Aorta (tissue), 5 donors: ENCODE results near the gene NSF. TPM values are rescaled to one million over a fixed set of nuclear protein-coding genes. Genes with fewer than 3 reads are reported as not detected.
"Not testable (repeated sequence)": the region's sequence is repeated elsewhere in the genome, so short reads cannot be mapped to it uniquely, and the experiment has no call there.

Source experiments
- ATAC-seq: fragments of 200-7000 bp; cut with Tn5 transposase; one replicate; pipeline ENCODE4 v1.9.1; 2022; ENCODE audit warnings: moderate library complexity; ENCODE audit not compliant: low FRiP score
- DNase-seq, 2 donors: peaks; one replicate each; pipeline ENCODE4 v3.0.0-alpha.2; 2020
- H3K27ac ChIP-seq, 2 donors: one replicate each; pipeline ENCODE4 v1.5.1; 2013; ENCODE audit warnings: low read length in 2 of 2, mild to moderate bottlenecking in 2 of 2, moderate library complexity in 2 of 2, control low read depth in 1 of 2, inconsistent platforms in 1 of 2, low read depth in 1 of 2
- H3K27me3 ChIP-seq, 2 donors: one replicate each; pipeline ENCODE4 v1.6.1; 2013; ENCODE audit warnings: control low read depth in 1 of 2, low read length in 1 of 2, mild to moderate bottlenecking in 1 of 2, moderate library complexity in 1 of 2; ENCODE audit not compliant: insufficient read depth in 2 of 2, control insufficient read depth in 1 of 2
- H3K36me3 ChIP-seq, 2 donors: one replicate each; pipeline ENCODE4 v1.6.1; 2013; ENCODE audit warnings: control low read depth in 1 of 2, low read length in 1 of 2, mild to moderate bottlenecking in 1 of 2; ENCODE audit not compliant: insufficient read depth in 2 of 2, control insufficient read depth in 1 of 2
- H3K4me1 ChIP-seq, 2 donors: one replicate each; pipeline ENCODE4 v1.6.1; 2013; ENCODE audit warnings: low read length in 2 of 2, control low read depth in 1 of 2, mild to moderate bottlenecking in 1 of 2, moderate library complexity in 1 of 2; ENCODE audit not compliant: insufficient read depth in 2 of 2, control insufficient read depth in 1 of 2
- H3K4me3 ChIP-seq, 2 donors: one replicate each; pipeline ENCODE4 v1.5.1; 2013; ENCODE audit warnings: low read length in 2 of 2, control low read depth in 1 of 2, mild to moderate bottlenecking in 1 of 2
- H3K9me3 ChIP-seq: one replicate; pipeline ENCODE4 v1.6.1; 2013; ENCODE audit warnings: mild to moderate bottlenecking, low read length; ENCODE audit not compliant: control insufficient read depth
- WGBS, 2 donors: extraction: QIAGEN DNeasy Blood & Tissue Kit; methylation state at CpG; one replicate each; pipeline ENCODE4 v1.1.7; 2013; 5-methylcytosine and 5-hydroxymethylcytosine counted together
- intact Hi-C, 2 donors: fragments of 100-400 bp; cut with DNase I; formaldehyde crosslinking; loops; one replicate each; pipeline versions ENCODE4 v1.14.2 to v1.15.0; 2022
- polyA plus RNA-seq, 2 donors: library from polyadenylated mRNA; stranded (reverse); fragments of 200-250 nt; gene quantifications; one replicate each; pipeline ENCODE4 v1.2.3, GENCODE V29; 2013
- total RNA-seq, 2 donors: library from RNA; stranded (reverse); fragmentation: NEBNext Ultra II Directional; extraction: Animal tissue kit (Norgen Biotek cat#: 25700); gene quantifications; one replicate each; pipeline ENCODE4 v1.2.1, GENCODE V29; 2021
- donor health status: healthy with polysubstance abuse.
- donor health status: Bipolar disorder and iron deficiency.
- donor health status: DM: no; HTN: no; CAD: no.
- donor health status: DM: no; HTN: no; CAD: no.
- donor health status: DM: yes; HTN: yes; CAD: no.

The NSF gene
- total and polyA plus RNA-seq, 4 donors = 10.6 to 34.5 (median 22.9) TPM

DNA sequence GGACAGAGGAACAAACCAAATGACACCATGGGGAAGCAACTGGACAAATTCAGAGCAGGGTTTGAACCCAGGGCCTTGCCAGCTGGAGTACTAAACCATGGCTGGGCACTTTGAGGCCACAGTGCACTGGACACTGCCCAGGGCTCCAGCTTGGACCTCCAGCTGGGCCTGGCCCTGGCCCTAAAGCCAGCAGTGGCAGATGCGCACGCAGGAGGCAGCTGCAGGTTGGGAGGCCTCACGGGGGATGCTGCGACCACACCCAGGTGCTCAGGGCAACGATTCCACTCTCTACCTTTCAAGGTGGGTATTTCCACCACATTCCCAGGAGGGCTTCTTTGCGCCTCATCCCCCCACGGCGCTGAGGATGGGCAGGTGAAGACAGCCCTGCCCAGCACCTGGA lies 199.1 kb downstream of the NSF start:
- ATAC-seq = no peak
- no peak for DNase-seq
- Histone ChIP-seq H3K27ac (no peak overlapping the region), H3K36me3 (no peaks in the 10 kb centered on the region), H3K9me3 (peaks cover 3% of the 10 kb centered on the region), H3K4me1 (no peaks in the 10 kb centered on the region), H3K27me3 (no peaks in the 10 kb centered on the region), H3K4me3 (no peak overlapping the region)
- intact Hi-C loops = no loop called here
- WGBS, 2 donors = 93 to 94% methylated on average over 8 of the region's 8 CpGs

DNA sequence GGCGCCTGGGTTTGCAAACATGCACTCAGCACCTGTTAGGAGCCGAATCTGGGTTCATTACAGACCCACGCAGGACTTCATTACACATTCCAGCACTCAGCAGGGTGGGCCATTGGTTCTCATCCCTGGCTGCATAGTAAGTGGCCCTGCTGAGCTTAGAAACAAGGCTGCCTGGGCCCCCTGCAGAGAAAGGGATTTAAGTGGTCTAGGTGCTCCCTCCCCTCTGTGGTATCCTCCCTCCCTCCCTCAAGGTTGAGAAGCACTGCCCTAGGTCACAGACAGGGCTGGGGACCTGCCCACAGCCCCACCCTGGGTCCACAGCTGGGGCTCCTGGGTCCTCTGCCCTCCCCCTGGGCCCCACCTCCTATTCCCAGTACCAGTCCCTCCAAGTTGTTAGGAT lies 199.7 kb downstream of the NSF start:
- Histone ChIP-seq H3K27ac (no peak overlapping the region), H3K4me1 (no peaks in the 10 kb centered on the region), H3K9me3 (peaks cover 4% of the 10 kb centered on the region), H3K4me3 (no peak overlapping the region), H3K27me3 (no peaks in the 10 kb centered on the region), H3K36me3 (no peaks in the 10 kb centered on the region)
- intact Hi-C loops = no loop called here
- DNase-seq = no peak
- ATAC-seq = no peak
- WGBS, 2 donors = 58 to 63% methylated on average over 3 of the region's 3 CpGs

DNA sequence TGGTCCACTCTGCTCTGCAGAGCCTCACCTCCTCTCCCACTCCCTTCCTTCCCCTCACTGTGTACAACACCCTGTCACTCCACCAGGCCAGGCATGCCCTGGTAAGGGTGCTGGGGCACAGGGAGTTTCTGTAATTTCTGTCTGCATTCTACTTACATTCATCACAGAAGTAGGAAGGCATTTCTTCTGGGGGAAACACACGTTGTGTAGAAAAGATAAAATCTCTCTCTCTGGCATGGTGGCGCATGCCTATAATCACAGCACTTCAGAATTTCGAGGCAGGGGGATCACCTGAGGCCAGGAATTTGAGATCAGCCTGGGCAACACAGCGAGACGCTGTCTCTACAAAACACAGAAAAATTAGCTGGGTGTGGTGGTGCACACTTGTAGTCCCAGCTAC lies 201.1 kb downstream of the NSF start:
- peaks cover 4% of the 10 kb centered on the region for H3K9me3 ChIP-seq
- no peaks in the 10 kb centered on the region for H3K4me1 ChIP-seq
- 69 to 71% methylated on average over 5 of the region's 5 CpGs for WGBS, 2 donors
- no peak overlapping the region for H3K4me3 ChIP-seq
- no peak for DNase-seq
- H3K27ac ChIP-seq = no peak overlapping the region
- no peaks in the 10 kb centered on the region for H3K27me3 ChIP-seq
- no peak for ATAC-seq
- intact Hi-C loops = no loop called here
- no peaks in the 10 kb centered on the region for H3K36me3 ChIP-seq

DNA sequence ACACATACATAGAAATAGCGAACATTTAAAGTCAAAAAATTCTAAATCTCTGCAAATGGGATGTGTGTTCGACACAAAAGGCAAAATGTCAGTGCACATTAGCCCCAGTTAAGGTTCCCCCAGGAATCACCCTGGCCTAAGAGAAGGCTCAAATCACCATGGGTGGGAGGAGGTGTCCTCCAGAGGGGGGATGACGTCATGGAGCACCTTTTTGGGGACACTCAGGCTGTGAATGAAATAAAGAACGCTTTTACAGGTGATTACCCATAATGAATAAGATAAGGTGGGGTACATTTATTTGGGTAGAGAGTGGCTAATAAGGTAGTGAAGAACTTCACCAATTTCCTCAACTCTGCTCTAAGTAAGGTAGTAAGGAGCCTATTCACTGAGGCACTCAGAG lies 201.6 kb downstream of the NSF start:
- no peaks in the 10 kb centered on the region for H3K36me3 ChIP-seq
- H3K9me3 ChIP-seq = peaks cover 4% of the 10 kb centered on the region
- intact Hi-C loops = no loop called here
- DNase-seq (no peak), ATAC-seq (no peak)
- no peak overlapping the region for H3K4me3 ChIP-seq
- no peaks in the 10 kb centered on the region for H3K4me1 ChIP-seq
- no peak overlapping the region for H3K27ac ChIP-seq
- H3K27me3 ChIP-seq = no peaks in the 10 kb centered on the region
- WGBS, 2 donors = 74 to 77% methylated on average over 4 of the region's 4 CpGs

DNA sequence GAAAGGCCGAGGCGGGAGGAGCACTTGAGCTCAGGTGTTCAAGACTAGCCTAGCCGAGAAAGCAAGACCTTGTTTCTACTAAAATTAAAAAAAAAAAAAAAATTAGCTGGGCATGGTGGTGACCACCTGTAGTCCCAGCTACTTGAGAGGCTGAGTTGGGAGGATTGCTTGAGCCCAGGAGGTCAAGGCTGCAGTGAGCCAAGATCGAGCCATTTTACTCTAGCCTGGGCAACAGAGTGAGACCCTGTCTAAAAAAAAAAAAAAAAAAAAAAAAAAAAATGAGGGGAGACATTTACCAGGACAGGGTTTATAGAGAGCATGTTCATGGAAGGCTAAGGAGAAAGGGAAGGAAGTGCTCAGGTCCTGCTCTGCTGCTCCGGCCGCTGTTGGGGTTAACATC lies 202.6 kb downstream of the NSF start:
- H3K27ac ChIP-seq, DNase-seq, H3K4me1 ChIP-seq, intact Hi-C loops, H3K27me3 ChIP-seq, H3K36me3 ChIP-seq, ATAC-seq, H3K9me3 ChIP-seq, H3K4me3 ChIP-seq: not testable (repeated sequence)
- 89 to 90% methylated on average over 6 of the region's 6 CpGs for WGBS, 2 donors

DNA sequence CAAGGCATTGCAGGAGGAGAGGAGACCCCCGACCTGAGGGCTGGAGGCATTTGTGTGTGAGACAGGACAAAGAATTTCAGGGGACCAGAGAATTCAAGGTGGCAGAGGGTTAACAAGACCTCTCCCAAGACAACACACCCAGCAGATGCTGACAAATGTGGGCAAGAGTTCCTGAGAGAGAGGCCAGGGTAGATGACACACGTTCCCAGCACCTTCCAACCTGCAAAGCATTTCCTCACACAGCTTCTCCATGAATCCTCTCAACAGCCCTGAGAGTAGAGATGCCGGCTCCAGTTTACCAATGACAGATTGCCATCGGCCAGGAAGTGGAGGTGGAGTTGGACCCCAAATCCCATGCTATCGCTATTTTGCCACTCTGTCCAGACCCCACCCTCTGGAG lies 203.1 kb downstream of the NSF start:
- Histone ChIP-seq H3K9me3 (peaks cover 4% of the 10 kb centered on the region), H3K27ac (no peak overlapping the region), H3K4me1 (no peaks in the 10 kb centered on the region), H3K4me3 (no peak overlapping the region), H3K36me3 (no peaks in the 10 kb centered on the region), H3K27me3 (no peaks in the 10 kb centered on the region)
- ATAC-seq = no peak
- intact Hi-C loops = no loop called here
- 47 to 53% methylated on average over 5 of the region's 5 CpGs for WGBS, 2 donors
- no peak for DNase-seq

DNA sequence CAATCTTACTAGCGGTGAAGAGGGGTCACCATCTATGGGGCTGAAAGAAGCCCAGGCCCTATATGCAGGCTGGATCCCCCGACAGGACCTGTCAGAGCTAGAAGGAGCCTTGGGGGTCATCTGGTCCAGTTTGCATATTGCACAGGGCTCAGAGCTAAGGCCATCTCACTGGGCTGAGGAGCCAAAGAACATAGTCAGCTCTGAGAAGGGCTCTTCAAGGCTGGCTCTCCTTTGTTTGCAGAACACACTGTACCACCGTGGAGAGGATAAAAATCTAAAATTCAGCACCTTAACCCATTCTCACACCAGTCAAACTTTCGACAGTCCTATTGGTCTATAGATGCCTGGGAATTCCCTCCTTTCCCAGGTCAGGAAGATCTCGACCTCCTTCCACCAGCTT lies 203.8 kb downstream of the NSF start:
- peaks cover 4% of the 10 kb centered on the region for H3K9me3 ChIP-seq
- H3K4me1 ChIP-seq = no peaks in the 10 kb centered on the region
- DNase-seq (no peak), ATAC-seq (no peak)
- no peaks in the 10 kb centered on the region for H3K36me3 ChIP-seq
- intact Hi-C loops = no loop called here
- no peaks in the 10 kb centered on the region for H3K27me3 ChIP-seq
- no peak overlapping the region for H3K4me3 ChIP-seq
- H3K27ac ChIP-seq = no peak overlapping the region
- 65 to 68% methylated on average over 5 of the region's 5 CpGs for WGBS, 2 donors

DNA sequence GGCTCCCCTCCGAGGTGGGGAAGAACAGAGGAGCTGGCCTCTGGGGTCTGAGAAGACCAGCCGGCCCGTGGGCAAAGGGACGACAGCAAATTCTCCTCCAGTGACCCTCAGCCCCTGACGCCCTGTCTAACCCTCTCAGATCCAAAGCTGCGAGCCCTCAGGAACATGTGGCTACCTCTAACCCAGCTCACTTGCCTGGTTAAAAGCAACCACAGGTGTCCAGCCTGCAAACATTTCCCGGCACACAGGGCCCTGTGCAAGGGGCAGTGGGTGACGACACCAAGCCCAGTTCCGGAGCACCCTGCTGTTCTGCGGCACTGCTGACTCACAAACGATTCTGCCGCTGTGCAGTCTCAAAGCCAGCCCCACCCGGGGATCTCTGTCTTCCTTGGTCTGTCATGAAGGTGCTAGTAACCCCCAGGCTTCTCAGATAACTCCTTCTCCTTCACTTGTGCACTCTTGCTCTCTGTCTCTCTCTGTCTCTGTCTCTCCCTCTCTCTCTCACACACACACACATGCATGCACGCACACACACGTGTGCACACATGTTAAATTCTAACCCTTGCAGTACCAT lies 205.0 kb downstream of the NSF start:
- H3K36me3 ChIP-seq = no peaks in the 10 kb centered on the region
- DNase-seq (no peak), ATAC-seq (no peak)
- no peaks in the 10 kb centered on the region for H3K4me1 ChIP-seq
- no peak overlapping the region for H3K27ac ChIP-seq
- WGBS, 2 donors = 69% methylated on average over 15 of the region's 15 CpGs
- intact Hi-C loops = no loop called here
- peaks cover 1% of the 10 kb centered on the region for H3K9me3 ChIP-seq
- H3K27me3 ChIP-seq = no peaks in the 10 kb centered on the region
- H3K4me3 ChIP-seq = no peak overlapping the region

DNA sequence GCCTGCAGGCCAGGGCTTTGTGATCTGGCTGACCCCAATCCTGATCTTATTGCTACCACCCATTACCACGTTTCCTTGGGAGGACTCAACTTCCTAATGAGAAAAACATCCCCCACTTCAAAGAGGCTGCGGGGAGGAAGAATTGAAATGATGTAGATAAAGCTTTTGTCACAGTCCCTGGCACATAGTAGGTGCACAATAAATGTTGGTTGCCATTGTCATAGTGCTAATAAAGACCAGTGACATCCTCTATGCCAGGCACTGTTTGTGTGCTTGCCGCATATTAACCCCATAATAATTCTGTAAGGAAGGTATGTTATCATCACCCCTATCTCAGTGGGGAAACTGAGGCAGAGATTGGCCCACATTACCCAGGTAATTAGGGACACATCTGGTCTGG lies 205.6 kb downstream of the NSF start:
- no peak for ATAC-seq
- Histone ChIP-seq H3K9me3 (peaks cover 1% of the 10 kb centered on the region), H3K4me1 (no peaks in the 10 kb centered on the region), H3K27ac (no peak overlapping the region), H3K36me3 (no peaks in the 10 kb centered on the region), H3K4me3 (no peak overlapping the region), H3K27me3 (no peaks in the 10 kb centered on the region)
- 68 to 70% methylated on average over 3 of the region's 3 CpGs for WGBS, 2 donors
- intact Hi-C loops = no loop called here
- no peak for DNase-seq
